Fibroblast of peridontal ligament (primary cell): Measurements from ENCODE around the gene MYBPC1.
"Not testable (repeated sequence)": the region's sequence is repeated elsewhere in the genome, so short reads cannot be mapped to it uniquely, and the experiment has no call there.

Experiments
- DNase-seq: peaks from one replicate; pipeline ENCODE4 v3.0.0-alpha.2; 2010; ENCODE audit errors: extremely low read depth

Gene MYBPC1

GRCh38 chr12:101733166-101733565 lies 138.4 kb downstream of the MYBPC1 start:
- DNase-seq: no peak

- not testable (repeated sequence) for DNase-seq
Observed at GRCh38 chr12:101734482-101734881, 139.7 kb downstream of the MYBPC1 start.
